HepG2 (cell line): ENCODE results near the gene ARMC2. TPM values are rescaled to one million over a fixed set of nuclear protein-coding genes. Genes with fewer than 3 reads are reported as not detected.

ENCODE experiments used
- ATAC-seq: fragments of 200-7000 bp; cut with Tn5 transposase; 3 replicates; pipeline ENCODE4 v1.9.1; 2020; ENCODE audit warnings: mild to moderate bottlenecking, moderate library complexity
- BruUV-seq: library from RNA; stranded (reverse); fragments of 400-500 nt; replicated peaks from 2 replicates; lab custom pipeline; 2021; lab: Mats Ljungman, UMichigan
- CTCF ChIA-PET: fragments of 300-600 bp; formaldehyde crosslinking; extraction: SDS; loops from one replicate; lab custom pipeline; 2021; ENCODE audit warnings: low total read pairs, inconsistent platforms, low intra/inter-chr PET ratio; lab: Yijun Ruan, JAX
- POLR2A ChIA-PET: fragments of 350-600 bp; sonication (Branson Sonifier 250); formaldehyde crosslinking; loops from one replicate; lab custom pipeline; 2020; ENCODE audit warnings: antibody characterized with exemption, inconsistent platforms; lab: Yijun Ruan, JAX
- DNase-seq: peaks from one replicate; pipeline ENCODE4 v3.0.0-alpha.2; 2015; ENCODE audit warnings: low spot score
- FAIRE-seq: peaks from 3 replicates; lab custom pipeline; 2011; peaks lifted over from hg19 to GRCh38; lab: Jason Lieb, UNC
- H2AFZ ChIP-seq: one replicate; pipeline ENCODE4 v1.6.1; 2011; ENCODE audit warnings: low read length, inconsistent platforms
- H3K27ac ChIP-seq: fragments of 300-600 bp; 3 replicates; pipeline ENCODE4 v1.8.0; 2011; ENCODE audit warnings: mixed run types, mild to moderate bottlenecking, mixed read lengths, low read length, inconsistent platforms; ENCODE audit not compliant: insufficient read depth; ENCODE audit errors: extremely low read length
- H3K27me3 ChIP-seq, 2 experiments: fragments of 200-600 bp in 1 of 2; 2 replicates in 1 of 2; 3 replicates in 1 of 2; pipeline versions ENCODE4 v1.6.0 to v1.8.0; 2011; ENCODE audit warnings: low read length in 2 of 2, mild to moderate bottlenecking in 2 of 2, moderate library complexity in 2 of 2, inconsistent platforms in 1 of 2; ENCODE audit not compliant: insufficient read depth in 2 of 2, control insufficient read depth in 1 of 2
- H3K36me3 ChIP-seq, 2 experiments: fragments of 200-600 bp in 1 of 2; replicated peaks in 1 of 2; 2 replicates in 1 of 2; 3 replicates in 1 of 2; pipeline versions ENCODE4 v1.5.1 to v1.8.0; 2011; ENCODE audit warnings: low read length in 2 of 2, inconsistent platforms in 1 of 2; ENCODE audit not compliant: insufficient read depth in 2 of 2, control insufficient read depth in 1 of 2
- H3K4me1 ChIP-seq: 2 replicates; pipeline ENCODE4 v1.5.1; 2012; ENCODE audit warnings: low read length, inconsistent platforms; ENCODE audit not compliant: insufficient read depth
- H3K4me2 ChIP-seq: 2 replicates; pipeline ENCODE4 v1.6.0; 2011; ENCODE audit warnings: low read depth, low read length, inconsistent platforms
- H3K4me3 ChIP-seq, 3 experiments: fragments of 200-600 bp in 1 of 3; sonication (generic), shearing (Covaris generic) in 1 of 3; replicated peaks in 1 of 3; 2 replicates each; pipeline ENCODE4 v1.5.1; 2011 to 2016; ENCODE audit warnings: low read length in 3 of 3, inconsistent platforms in 2 of 3, low read depth in 2 of 3, mild to moderate bottlenecking in 2 of 3, control low read depth in 1 of 3, mixed read lengths in 1 of 3; ENCODE audit not compliant: insufficient read depth in 1 of 3
- H3K79me2 ChIP-seq: one replicate; pipeline ENCODE4 v1.6.1; 2011; ENCODE audit warnings: low read length, inconsistent platforms; ENCODE audit not compliant: insufficient read depth
- H3K9ac ChIP-seq: 2 replicates; pipeline ENCODE4 v1.6.0; 2011; ENCODE audit warnings: mild to moderate bottlenecking, low read depth, low read length, inconsistent platforms; ENCODE audit not compliant: insufficient read depth
- H3K9me3 ChIP-seq: 2 replicates; pipeline ENCODE4 v1.5.1; 2012; ENCODE audit warnings: mild to moderate bottlenecking, low read length
- H4K20me1 ChIP-seq: 2 replicates; pipeline ENCODE4 v1.6.0; 2011; ENCODE audit warnings: inconsistent platforms, mild to moderate bottlenecking, low read length, moderate library complexity; ENCODE audit not compliant: insufficient read depth
- BATF2 ChIP-seq: sonication (generic); formaldehyde crosslinking; IDR thresholded peaks from 2 replicates; pipeline ENCODE4 v1.8.0; 2022; ENCODE audit warnings: mild to moderate bottlenecking, missing genetic modification reagents, moderate library complexity
- HNF1B ChIP-seq: sonication (generic); formaldehyde crosslinking; IDR thresholded peaks from 2 replicates; pipeline ENCODE4 v1.5.1; 2020; ENCODE audit warnings: mild to moderate bottlenecking, moderate library complexity, missing genetic modification reagents
- HNRNPK ChIP-seq: fragments of 200-400 bp; formaldehyde crosslinking; IDR thresholded peaks from 2 replicates; pipeline ENCODE4 v1.6.1; 2018; ENCODE audit warnings: low read length, low read depth, moderate library complexity, mild to moderate bottlenecking; ENCODE audit not compliant: poor library complexity, severe bottlenecking
- MXI1 ChIP-seq: IDR thresholded peaks from 3 replicates; pipeline ENCODE4 v1.6.1; 2012; ENCODE audit warnings: low read depth, low read length, inconsistent platforms, borderline replicate concordance
- MZF1 ChIP-seq: sonication (generic); formaldehyde crosslinking; IDR thresholded peaks from 2 replicates; pipeline ENCODE4 v1.8.1; 2023; ENCODE audit warnings: mild to moderate bottlenecking, missing genetic modification reagents, borderline replicate concordance
- NFIC ChIP-seq: IDR thresholded peaks from 2 replicates; pipeline ENCODE4 v1.6.1; 2012; ENCODE audit warnings: mild to moderate bottlenecking, low read length, inconsistent platforms
- SNAI1 ChIP-seq: sonication (generic); formaldehyde crosslinking; IDR thresholded peaks from 2 replicates; pipeline ENCODE4 v1.5.0; 2020; ENCODE audit warnings: mild to moderate bottlenecking, missing genetic modification reagents, borderline replicate concordance
- SUZ12 ChIP-seq: fragments of 150-350 bp; IDR thresholded peaks from 2 replicates; pipeline ENCODE4 v1.6.1; 2014; ENCODE audit warnings: low read depth, low read length
- TEAD3 ChIP-seq: optimal IDR thresholded peaks from 2 replicates; pipeline ENCODE3; 2016; ENCODE audit warnings: borderline replicate concordance
- ZFP41 ChIP-seq: sonication (generic); formaldehyde crosslinking; IDR thresholded peaks from 2 replicates; pipeline ENCODE4 v1.4.0; 2020; ENCODE audit warnings: mild to moderate bottlenecking, missing genetic modification reagents, borderline replicate concordance
- ZNF451 ChIP-seq: sonication (generic); formaldehyde crosslinking; IDR thresholded peaks from 2 replicates; pipeline ENCODE4 v1.5.0; 2020; ENCODE audit warnings: mild to moderate bottlenecking, missing genetic modification reagents
- ZNF580 ChIP-seq: IDR thresholded peaks from 2 replicates; pipeline ENCODE4 v1.6.1; 2016; ENCODE audit warnings: low read depth, borderline replicate concordance
- ZNF768 ChIP-seq: sonication (generic); formaldehyde crosslinking; IDR thresholded peaks from 2 replicates; pipeline ENCODE4 v1.4.0; 2020; ENCODE audit warnings: missing genetic modification reagents
- WGBS: methylation state at CpG from one replicate; pipeline ENCODE4 v1.1.6; 2017; ENCODE audit warnings: low lambda C conversion rate; 5-methylcytosine and 5-hydroxymethylcytosine counted together
- in situ Hi-C: cut with HindIII; loops from 2 replicates; pipeline ENCODE4 v1.10.0; 2017; ENCODE audit warnings: low pct_unique_long_range_greater_than_20kb; ENCODE audit not compliant: extremely low pct_ligation_motif_present
- intact Hi-C: fragments of 100-400 bp; cut with micrococcal nuclease; formaldehyde crosslinking; loops from one replicate; pipeline ENCODE4 v1.10.0; 2022; ENCODE audit not compliant: unreplicated experiment
- polyA plus RNA-seq, 8 experiments: library from polyadenylated mRNA; depleted of rRNA in 3 of 8; stranded (reverse) in 7 of 8; unstranded in 1 of 8; fragments of >200 nt; fragmentation: Illumina TruSeq in 4 of 8; extraction: Trizol in 4 of 8; gene quantifications; 2 replicates each; pipeline versions ENCODE4 v1.2.1 to v1.2.3, GENCODE V29; 2011 to 2016; ENCODE audit warnings: low read depth in 4 of 8, missing spikeins in 1 of 8, mixed read lengths in 1 of 8; ENCODE audit not compliant: insufficient read depth in 1 of 8
- total RNA-seq, 5 experiments: library from RNA; depleted of rRNA; stranded (reverse); fragments of >200 nt; fragmentation: Illumina TruSeq; extraction: Trizol; gene quantifications; 2 replicates each; pipeline ENCODE4 v1.2.3, GENCODE V29; 2016; ENCODE audit warnings: low read depth in 1 of 5

Gene ARMC2
- total and polyA plus RNA-seq, 2 of the 13 experiments (the other 11 are each of a cell fraction or from before 2014, with no cell fraction given) = 1.4 to 3.2 TPM

- H3K4me2 ChIP-seq = no peak overlapping the region
- no peaks in the 10 kb centered on the region for H3K9me3 ChIP-seq
- no peaks in the 10 kb centered on the region for H3K79me2 ChIP-seq
- in situ Hi-C loops (no loop called here), intact Hi-C loops (no loop called here)
- FAIRE-seq (no peak), ATAC-seq (no peak), DNase-seq (no peak)
- 69% methylated on average over 9 of the region's 9 CpGs for WGBS
- H3K4me1 ChIP-seq = no peaks in the 10 kb centered on the region
- TF ChIP-seq SNAI1 (no peak), MZF1 (CRISPR knock-in tag) (no peak), ZNF451 (CRISPR knock-in tag) (no peak), ZFP41 (no peak), BATF2 (no peak), HNF1B (CRISPR knock-in tag) (no peak), MXI1 (no peak), ZNF768 (no peak), NFIC (no peak), HNRNPK (no peak), SUZ12 (no peak), TEAD3 (CRISPR knock-in tag) (no peak), ZNF580 (CRISPR knock-in tag) (no peak)
- H3K9ac ChIP-seq = no peak overlapping the region
- H3K27ac ChIP-seq = no peak overlapping the region
- H4K20me1 ChIP-seq = no peaks in the 10 kb centered on the region
- peaks cover 0 to 8% of the 10 kb centered on the region in 2 experiments; a peak in 1 of 5 replicates for H3K27me3 ChIP-seq
- ChIA-PET CTCF (no interaction called here), POLR2A (no interaction called here)
- H3K36me3 ChIP-seq = no peaks in the 10 kb centered on the region
- no peak overlapping the region for H2AFZ ChIP-seq
- no TSS peak for BruUV-seq
- no peak overlapping the region for H3K4me3 ChIP-seq
Measured at GRCh38 chr6:108921547-108922361, 73.5 kb downstream of the ARMC2 start.
